HL-60 (cell line): ENCODE measurements around the gene NSL1.

ENCODE experiments used
- POLR2AphosphoS5 ChIP-seq: IDR thresholded peaks from 2 replicates; pipeline ENCODE4 v1.6.1; 2012; ENCODE audit warnings: low read depth
- TF ChIP-seq, protein P1 (sequence below): IDR thresholded peaks from one replicate; pipeline ENCODE4 v1.5.1; 2011; ENCODE audit warnings: low read length, control low read depth, inconsistent platforms; ENCODE audit not compliant: insufficient read depth

- TF ChIP-seq, protein P1, sequence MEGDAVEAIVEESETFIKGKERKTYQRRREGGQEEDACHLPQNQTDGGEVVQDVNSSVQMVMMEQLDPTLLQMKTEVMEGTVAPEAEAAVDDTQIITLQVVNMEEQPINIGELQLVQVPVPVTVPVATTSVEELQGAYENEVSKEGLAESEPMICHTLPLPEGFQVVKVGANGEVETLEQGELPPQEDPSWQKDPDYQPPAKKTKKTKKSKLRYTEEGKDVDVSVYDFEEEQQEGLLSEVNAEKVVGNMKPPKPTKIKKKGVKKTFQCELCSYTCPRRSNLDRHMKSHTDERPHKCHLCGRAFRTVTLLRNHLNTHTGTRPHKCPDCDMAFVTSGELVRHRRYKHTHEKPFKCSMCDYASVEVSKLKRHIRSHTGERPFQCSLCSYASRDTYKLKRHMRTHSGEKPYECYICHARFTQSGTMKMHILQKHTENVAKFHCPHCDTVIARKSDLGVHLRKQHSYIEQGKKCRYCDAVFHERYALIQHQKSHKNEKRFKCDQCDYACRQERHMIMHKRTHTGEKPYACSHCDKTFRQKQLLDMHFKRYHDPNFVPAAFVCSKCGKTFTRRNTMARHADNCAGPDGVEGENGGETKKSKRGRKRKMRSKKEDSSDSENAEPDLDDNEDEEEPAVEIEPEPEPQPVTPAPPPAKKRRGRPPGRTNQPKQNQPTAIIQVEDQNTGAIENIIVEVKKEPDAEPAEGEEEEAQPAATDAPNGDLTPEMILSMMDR = no peak
- TF ChIP-seq POLR2AphosphoS5 = no peak
Measured at GRCh38 chr1:212727386-212728181, 64.0 kb downstream of the NSL1 start.
